DND-41 (cell line): ENCODE data around the gene TRIM54.

ENCODE experiments used
- EZH2 ChIP-seq: IDR thresholded peaks from 3 replicates; pipeline ENCODE4 v1.6.1; 2012; ENCODE audit warnings: borderline replicate concordance, low read depth, mild to moderate bottlenecking, moderate library complexity, low read length, inconsistent platforms; ENCODE audit not compliant: severe bottlenecking
- TF ChIP-seq, protein P1 (sequence below): IDR thresholded peaks from 2 replicates; pipeline ENCODE4 v1.5.1; 2012; ENCODE audit warnings: borderline replicate concordance, low read length, moderate library complexity, mild to moderate bottlenecking; ENCODE audit not compliant: poor library complexity, severe bottlenecking; ENCODE audit errors: extremely low read depth

DNA sequence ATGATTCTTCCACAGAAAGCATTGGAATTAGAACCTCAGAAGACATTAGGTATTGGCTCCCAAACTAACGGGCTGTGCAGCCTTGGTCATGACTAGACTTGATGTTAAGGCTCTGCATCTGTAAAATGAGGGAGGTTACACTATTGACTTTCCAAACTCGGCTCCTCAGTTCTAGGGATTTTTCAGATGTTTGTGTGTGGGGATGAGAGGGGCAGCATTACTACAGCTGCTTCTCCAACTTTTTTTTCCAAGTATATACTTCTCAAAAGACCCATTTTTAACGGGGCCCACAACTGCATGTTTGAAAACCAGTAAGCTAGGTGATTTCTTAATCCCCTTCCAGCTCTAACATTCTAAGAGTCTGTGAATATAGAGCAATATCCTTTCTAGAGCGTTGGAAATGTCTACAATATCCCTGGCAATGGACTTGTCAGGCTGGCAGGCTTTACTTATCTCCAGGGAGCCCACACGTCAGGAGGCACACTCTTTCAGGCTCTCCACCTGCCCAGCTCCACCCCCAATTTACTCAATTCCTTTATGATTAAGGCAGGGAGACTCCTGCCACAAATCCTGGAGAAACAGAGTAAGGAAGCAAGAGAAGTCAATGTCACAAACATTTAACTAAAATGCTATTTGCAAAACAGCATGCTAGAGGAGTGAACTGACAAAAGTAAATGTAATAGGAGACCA, 41.5 kb downstream of the TRIM54 start:
- no peak for TF ChIP-seq EZH2
- TF ChIP-seq, protein P1, sequence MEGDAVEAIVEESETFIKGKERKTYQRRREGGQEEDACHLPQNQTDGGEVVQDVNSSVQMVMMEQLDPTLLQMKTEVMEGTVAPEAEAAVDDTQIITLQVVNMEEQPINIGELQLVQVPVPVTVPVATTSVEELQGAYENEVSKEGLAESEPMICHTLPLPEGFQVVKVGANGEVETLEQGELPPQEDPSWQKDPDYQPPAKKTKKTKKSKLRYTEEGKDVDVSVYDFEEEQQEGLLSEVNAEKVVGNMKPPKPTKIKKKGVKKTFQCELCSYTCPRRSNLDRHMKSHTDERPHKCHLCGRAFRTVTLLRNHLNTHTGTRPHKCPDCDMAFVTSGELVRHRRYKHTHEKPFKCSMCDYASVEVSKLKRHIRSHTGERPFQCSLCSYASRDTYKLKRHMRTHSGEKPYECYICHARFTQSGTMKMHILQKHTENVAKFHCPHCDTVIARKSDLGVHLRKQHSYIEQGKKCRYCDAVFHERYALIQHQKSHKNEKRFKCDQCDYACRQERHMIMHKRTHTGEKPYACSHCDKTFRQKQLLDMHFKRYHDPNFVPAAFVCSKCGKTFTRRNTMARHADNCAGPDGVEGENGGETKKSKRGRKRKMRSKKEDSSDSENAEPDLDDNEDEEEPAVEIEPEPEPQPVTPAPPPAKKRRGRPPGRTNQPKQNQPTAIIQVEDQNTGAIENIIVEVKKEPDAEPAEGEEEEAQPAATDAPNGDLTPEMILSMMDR, result no peak
